OCI-LY7 (cell line): Measurements from ENCODE around the gene DLEC1. TPM values are rescaled to one million over a fixed set of nuclear protein-coding genes. Genes with fewer than 3 reads are reported as not detected.

Experiments used
- BruUV-seq: library from RNA; stranded (reverse); fragments of 400-500 nt; replicated peaks from 2 replicates; lab custom pipeline; 2021; lab: Mats Ljungman, UMichigan
- CTCF ChIA-PET: fragments of 300-600 bp; sonication (Branson Sonifier 250); formaldehyde crosslinking; loops from one replicate; lab custom pipeline; 2022; ENCODE audit warnings: antibody characterized with exemption; ENCODE audit not compliant: unreplicated experiment; lab: Charles Lee
- POLR2A ChIA-PET: fragments of 300-600 bp; sonication (Branson Sonifier 250); formaldehyde crosslinking; loops from one replicate; lab custom pipeline; 2022; ENCODE audit warnings: antibody characterized with exemption; lab: Charles Lee
- DNase-seq: peaks from one replicate; pipeline ENCODE4 v3.0.0-alpha.2; 2015; ENCODE audit warnings: low spot score
- H2AFZ ChIP-seq: fragments of 200-600 bp; sonication (generic), shearing (Covaris generic); 2 replicates; pipeline ENCODE4 v1.6.1; 2014; ENCODE audit warnings: mild to moderate bottlenecking, antibody characterized with exemption, low read length, moderate library complexity
- H3K27ac ChIP-seq: fragments of 200-600 bp; sonication (generic); 2 replicates; pipeline ENCODE4 v1.5.1; 2014; ENCODE audit warnings: mixed run types, low read depth, mild to moderate bottlenecking, moderate library complexity, low read length, inconsistent platforms; ENCODE audit not compliant: poor library complexity, severe bottlenecking
- H3K36me3 ChIP-seq: fragments of 200-600 bp; sonication (generic); 2 replicates; pipeline ENCODE4 v1.6.1; 2014; ENCODE audit warnings: mild to moderate bottlenecking, antibody characterized with exemption, low read length, moderate library complexity, mixed read lengths; ENCODE audit not compliant: insufficient read depth
- H3K4me1 ChIP-seq: fragments of 200-600 bp; sonication (generic); 2 replicates; pipeline ENCODE4 v1.5.1; 2014; ENCODE audit warnings: mild to moderate bottlenecking, low read length; ENCODE audit not compliant: insufficient read depth, poor library complexity, severe bottlenecking
- H3K4me2 ChIP-seq: fragments of 200-600 bp; sonication (generic); 2 replicates; pipeline ENCODE4 v1.6.1; 2014; ENCODE audit warnings: mild to moderate bottlenecking, low read length
- H3K4me3 ChIP-seq: fragments of 200-600 bp; sonication (generic); 2 replicates; pipeline ENCODE4 v1.5.1; 2014; ENCODE audit warnings: mild to moderate bottlenecking, low read depth, low read length; ENCODE audit not compliant: poor library complexity, severe bottlenecking
- H3K79me2 ChIP-seq: fragments of 200-600 bp; sonication (generic); 2 replicates; pipeline ENCODE4 v1.6.1; 2016; ENCODE audit warnings: low read depth, mild to moderate bottlenecking, low read length, moderate library complexity, mixed read lengths; ENCODE audit not compliant: insufficient read depth
- H3K9me2 ChIP-seq: fragments of 200-600 bp; sonication (generic); 2 replicates; pipeline ENCODE4 v1.6.1; 2016; ENCODE audit warnings: mild to moderate bottlenecking, low read length, mixed read lengths; ENCODE audit not compliant: insufficient read depth
- H3K9me3 ChIP-seq: fragments of 200-600 bp; sonication (generic); 2 replicates; pipeline ENCODE4 v1.6.1; 2014; ENCODE audit warnings: mild to moderate bottlenecking, mixed run types, low read length, mixed read lengths
- H4K20me1 ChIP-seq: fragments of 200-600 bp; sonication (generic); 2 replicates; pipeline ENCODE4 v1.6.1; 2014; ENCODE audit warnings: mild to moderate bottlenecking, antibody characterized with exemption, low read length, moderate library complexity, mixed read lengths; ENCODE audit not compliant: insufficient read depth
- EZH2phosphoT487 ChIP-seq: fragments of 200-600 bp; sonication (generic); IDR thresholded peaks from 2 replicates; pipeline ENCODE4 v1.6.1; 2018; ENCODE audit warnings: low read depth, borderline replicate concordance, mild to moderate bottlenecking, mixed run types, antibody characterized with exemption, low read length, moderate library complexity, mixed read lengths
- intact Hi-C: fragments of 100-400 bp; cut with micrococcal nuclease; formaldehyde crosslinking; loops from one replicate; pipeline ENCODE4 v1.10.0; 2022; ENCODE audit not compliant: unreplicated experiment
- total RNA-seq, 2 experiments: library from RNA; depleted of rRNA in 1 of 2; stranded (reverse); fragments of >200 nt in 1 of 2; shearing (Covaris generic) in 1 of 2; gene quantifications; 2 replicates each; pipeline ENCODE4 v1.2.3, GENCODE V29; 2014 to 2022
- TF ChIP-seq, protein P1 (sequence below): fragments of 200-600 bp; sonication (generic); conservative IDR thresholded peaks from 2 replicates; pipeline ENCODE4 v1.5.1; 2014; ENCODE audit warnings: mild to moderate bottlenecking, antibody characterized with exemption, low read length, moderate library complexity, mixed read lengths

DLEC1 gene
- total RNA-seq, 2 experiments from 2014 or later = 0.13 TPM; not detected in 1

DNA sequence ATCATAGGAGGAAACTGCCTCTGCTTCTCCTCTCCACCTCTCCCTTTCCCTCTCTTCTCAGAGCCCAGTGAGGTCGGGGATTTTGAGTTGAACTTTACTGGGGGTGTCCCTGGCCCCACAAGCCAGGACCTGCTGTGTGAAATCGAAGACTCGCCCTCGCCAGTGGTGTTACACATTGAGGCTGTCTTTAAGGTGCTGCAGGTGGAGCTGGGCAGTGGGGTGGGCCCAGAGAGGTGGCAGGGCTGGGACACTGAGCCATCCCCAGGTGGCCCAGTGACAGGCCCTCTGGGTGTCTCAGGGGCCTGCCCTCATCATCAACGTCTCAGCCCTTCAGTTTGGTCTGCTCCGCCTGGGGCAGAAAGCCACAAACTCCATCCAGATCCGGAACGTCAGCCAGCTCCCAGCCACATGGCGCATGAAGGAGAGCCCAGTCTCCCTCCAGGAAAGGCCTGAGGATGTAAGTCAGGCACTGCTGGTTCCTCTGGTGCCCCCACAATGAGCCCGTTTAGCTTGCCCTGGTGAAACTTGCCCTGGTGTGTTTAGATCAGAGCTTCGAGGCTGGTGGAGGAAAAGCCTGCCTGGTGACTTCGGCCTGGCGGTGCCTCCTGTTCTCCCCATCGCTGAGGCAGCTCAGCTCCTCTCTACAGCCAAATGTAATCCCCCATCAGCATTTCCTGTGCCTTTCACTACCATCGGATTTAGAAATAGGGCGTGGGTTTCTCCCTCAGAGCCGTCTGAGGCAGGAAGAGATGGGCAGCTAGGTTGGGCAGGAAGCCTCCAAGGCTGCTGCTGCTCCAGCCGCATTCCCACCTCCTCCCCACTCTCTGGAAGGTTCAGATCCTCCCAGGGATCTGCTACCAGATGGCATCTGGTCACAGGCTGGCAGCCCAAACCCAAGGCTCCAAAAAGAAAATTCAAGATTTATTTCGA, 58.7 kb downstream of the DLEC1 start:
- no peaks in the 10 kb centered on the region for H4K20me1 ChIP-seq
- ChIA-PET POLR2A (no interaction called here), CTCF (no interaction called here)
- H3K4me3 ChIP-seq = no peak overlapping the region
- intact Hi-C loops = no loop called here
- H3K4me1 ChIP-seq = peaks cover 2% of the 10 kb centered on the region
- no peaks in the 10 kb centered on the region for H3K9me2 ChIP-seq
- no peak overlapping the region for H2AFZ ChIP-seq
- TF ChIP-seq, protein P1, sequence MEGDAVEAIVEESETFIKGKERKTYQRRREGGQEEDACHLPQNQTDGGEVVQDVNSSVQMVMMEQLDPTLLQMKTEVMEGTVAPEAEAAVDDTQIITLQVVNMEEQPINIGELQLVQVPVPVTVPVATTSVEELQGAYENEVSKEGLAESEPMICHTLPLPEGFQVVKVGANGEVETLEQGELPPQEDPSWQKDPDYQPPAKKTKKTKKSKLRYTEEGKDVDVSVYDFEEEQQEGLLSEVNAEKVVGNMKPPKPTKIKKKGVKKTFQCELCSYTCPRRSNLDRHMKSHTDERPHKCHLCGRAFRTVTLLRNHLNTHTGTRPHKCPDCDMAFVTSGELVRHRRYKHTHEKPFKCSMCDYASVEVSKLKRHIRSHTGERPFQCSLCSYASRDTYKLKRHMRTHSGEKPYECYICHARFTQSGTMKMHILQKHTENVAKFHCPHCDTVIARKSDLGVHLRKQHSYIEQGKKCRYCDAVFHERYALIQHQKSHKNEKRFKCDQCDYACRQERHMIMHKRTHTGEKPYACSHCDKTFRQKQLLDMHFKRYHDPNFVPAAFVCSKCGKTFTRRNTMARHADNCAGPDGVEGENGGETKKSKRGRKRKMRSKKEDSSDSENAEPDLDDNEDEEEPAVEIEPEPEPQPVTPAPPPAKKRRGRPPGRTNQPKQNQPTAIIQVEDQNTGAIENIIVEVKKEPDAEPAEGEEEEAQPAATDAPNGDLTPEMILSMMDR = no peak
- TF ChIP-seq EZH2phosphoT487 = no peak
- no peaks in the 10 kb centered on the region for H3K36me3 ChIP-seq
- H3K79me2 ChIP-seq = no peaks in the 10 kb centered on the region
- no peak overlapping the region for H3K27ac ChIP-seq
- no TSS peak for BruUV-seq
- H3K9me3 ChIP-seq = no peaks in the 10 kb centered on the region
- no peak overlapping the region for H3K4me2 ChIP-seq
- no peak for DNase-seq

DNA sequence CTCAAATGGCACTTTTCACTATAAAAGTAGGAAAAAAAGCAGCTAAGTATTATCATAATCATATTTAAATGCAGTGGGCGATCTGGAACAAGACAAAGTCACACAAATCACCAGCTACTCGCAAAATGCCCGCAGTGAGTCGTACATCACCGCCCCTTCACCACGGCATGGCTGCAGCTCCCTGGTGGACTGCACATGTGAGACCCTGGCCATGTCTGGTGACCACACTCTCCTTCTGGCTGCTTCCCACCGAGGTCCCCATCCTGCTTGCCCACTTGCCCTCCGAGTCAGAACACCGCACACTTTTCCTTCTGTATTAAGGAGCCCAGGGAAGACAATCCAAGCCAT, 59.3 kb downstream of the DLEC1 start:
- no peak overlapping the region for H2AFZ ChIP-seq
- no peak overlapping the region for H3K4me2 ChIP-seq
- H3K79me2 ChIP-seq = no peaks in the 10 kb centered on the region
- no peaks in the 10 kb centered on the region for H4K20me1 ChIP-seq
- H3K27ac ChIP-seq = no peak overlapping the region
- H3K36me3 ChIP-seq = no peaks in the 10 kb centered on the region
- no peak overlapping the region for H3K4me3 ChIP-seq
- no peaks in the 10 kb centered on the region for H3K4me1 ChIP-seq
- no TSS peak for BruUV-seq
- DNase-seq = no peak
- ChIA-PET CTCF (no interaction called here), POLR2A (no interaction called here)
- no peak for TF ChIP-seq EZH2phosphoT487
- TF ChIP-seq, protein P1 = no peak
- no peaks in the 10 kb centered on the region for H3K9me2 ChIP-seq
- H3K9me3 ChIP-seq = no peaks in the 10 kb centered on the region
- intact Hi-C loops = no loop called here

DNA sequence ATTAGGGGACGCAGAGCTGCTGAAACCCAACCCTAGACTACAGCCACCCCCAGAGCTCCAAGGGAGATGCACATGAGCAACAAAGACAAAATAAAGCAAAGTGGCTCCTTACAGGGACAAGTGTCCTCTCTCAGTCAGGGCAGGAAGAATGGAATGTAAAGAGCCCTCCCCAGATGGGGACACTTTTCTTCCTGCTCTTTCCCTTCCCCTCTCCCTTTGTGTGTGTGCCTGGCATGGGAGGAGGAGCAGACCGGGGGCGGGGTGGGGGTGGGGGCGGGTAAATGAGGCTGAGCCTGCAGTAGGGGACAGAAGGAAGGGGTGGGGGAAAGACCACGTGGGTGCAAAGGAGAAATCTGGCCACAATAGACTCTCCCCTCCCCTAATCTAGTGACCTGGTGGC, 60.5 kb downstream of the DLEC1 start:
- Histone ChIP-seq H3K4me1 (no peaks in the 10 kb centered on the region), H2AFZ (no peak overlapping the region), H3K4me2 (no peak overlapping the region), H4K20me1 (no peaks in the 10 kb centered on the region), H3K9me3 (no peaks in the 10 kb centered on the region), H3K27ac (no peak overlapping the region), H3K36me3 (no peaks in the 10 kb centered on the region), H3K4me3 (no peak overlapping the region), H3K9me2 (no peaks in the 10 kb centered on the region), H3K79me2 (no peaks in the 10 kb centered on the region)
- ChIA-PET CTCF (no interaction called here), POLR2A (no interaction called here)
- TF ChIP-seq, protein P1 = no peak
- TF ChIP-seq EZH2phosphoT487 = no peak
- BruUV-seq = no TSS peak
- no peak for DNase-seq
- intact Hi-C loops = no loop called here
